Left renal pelvis (tissue), 4 donors: Measurements from ENCODE around the gene IKZF1. TPM values are rescaled to one million over a fixed set of nuclear protein-coding genes. Genes with fewer than 3 reads are reported as not detected.
A peak's percentile ranks its signal among the peaks of the same experiment; 100 is the strongest.

Experiments used
- DNase-seq, 4 donors: peaks; one replicate each; pipeline ENCODE4 v3.0.0-alpha.2; 2013; ENCODE audit warnings: low read depth in 4 of 4, low spot score in 3 of 4
- polyA plus RNA-seq, 4 donors: library from polyadenylated mRNA; unstranded; fragments of 120-200 nt; gene quantifications; one replicate each; pipeline ENCODE4 v1.2.1, GENCODE V29; 2013; ENCODE audit not compliant: insufficient read length in 4 of 4

IKZF1 gene
- polyA plus RNA-seq, 4 donors = 0.98 to 3.1 (median 2.1) TPM

DNA sequence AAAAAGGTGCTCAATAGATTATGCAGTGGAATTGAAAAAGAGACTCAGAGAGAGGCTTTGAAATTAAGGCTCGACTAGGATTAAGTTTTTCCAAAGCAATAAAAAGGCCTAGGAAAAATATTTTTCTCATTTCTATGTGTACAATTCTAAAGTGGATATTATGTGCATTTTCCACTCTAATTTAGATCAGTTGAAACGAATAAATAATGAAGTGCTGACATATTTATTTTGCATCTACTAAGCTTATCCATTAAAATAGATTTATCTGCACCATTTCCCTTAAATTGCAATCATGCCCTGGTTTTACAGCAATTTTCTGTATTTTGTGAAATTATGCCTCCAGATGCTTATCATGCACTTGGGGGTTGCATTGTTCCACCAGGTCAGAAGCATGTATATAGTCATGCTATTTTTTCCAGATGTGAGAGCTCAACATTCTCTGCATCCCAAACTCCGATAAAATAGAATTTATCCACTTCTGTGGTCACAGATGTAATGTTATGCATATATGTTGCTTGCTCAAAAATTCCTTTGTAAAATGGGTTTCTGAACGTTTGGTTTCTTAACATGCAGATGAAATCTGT is 127.3 kb downstream of the IKZF1 start:
- DNase-seq = no peak

DNA sequence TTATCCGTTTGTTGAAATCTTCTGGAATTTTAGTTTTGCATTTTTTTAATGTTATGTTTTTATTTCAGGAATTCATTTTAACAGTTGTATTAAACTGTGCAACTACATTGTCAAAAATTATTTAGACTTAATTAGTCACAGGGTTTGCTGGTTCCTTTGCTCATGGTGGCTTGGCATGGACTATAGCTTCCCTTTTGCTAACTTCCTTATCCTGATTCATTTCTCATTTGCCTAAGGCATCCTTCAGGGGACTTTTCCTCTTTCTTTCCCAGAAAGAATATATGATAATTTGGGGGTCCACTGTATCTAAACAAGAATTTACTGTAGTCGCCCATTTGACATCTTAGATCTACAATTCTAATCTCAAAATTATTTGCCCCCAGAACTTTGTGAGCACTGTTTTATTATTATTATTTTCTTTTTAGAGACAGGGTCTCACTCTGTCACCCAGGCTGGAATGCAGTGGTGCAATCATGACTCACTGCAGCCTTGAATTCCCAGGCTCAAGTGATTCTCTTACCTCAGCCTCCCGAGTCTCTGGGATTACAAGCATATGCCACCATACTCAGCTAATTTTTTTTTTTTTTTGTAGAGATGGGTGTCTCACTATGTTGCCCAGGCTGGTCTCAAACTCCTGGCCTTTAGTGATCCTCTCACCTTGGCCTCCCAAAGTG is 131.8 kb downstream of the IKZF1 start:
- no peak for DNase-seq

DNA sequence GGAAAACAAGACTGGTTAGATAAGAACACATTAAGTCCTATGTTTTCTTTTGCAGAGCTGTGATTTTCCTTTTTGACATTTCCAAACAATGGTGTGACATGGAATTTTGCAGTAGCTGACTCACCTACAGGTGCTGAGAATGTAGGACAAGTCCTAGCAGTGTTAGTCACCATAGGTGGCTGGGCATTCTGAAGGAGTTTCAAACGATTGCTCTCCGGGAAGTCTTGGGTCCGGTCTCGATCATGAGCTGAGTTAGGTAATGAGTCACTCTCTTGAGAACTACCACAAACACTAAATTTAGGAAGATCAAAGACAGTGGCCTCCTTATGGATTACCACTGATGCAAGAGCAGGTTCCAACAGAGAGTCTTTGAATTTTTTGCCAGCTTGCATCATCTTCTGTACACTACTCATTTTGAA is 142.0 kb downstream of the IKZF1 start:
- no peak for DNase-seq

DNA sequence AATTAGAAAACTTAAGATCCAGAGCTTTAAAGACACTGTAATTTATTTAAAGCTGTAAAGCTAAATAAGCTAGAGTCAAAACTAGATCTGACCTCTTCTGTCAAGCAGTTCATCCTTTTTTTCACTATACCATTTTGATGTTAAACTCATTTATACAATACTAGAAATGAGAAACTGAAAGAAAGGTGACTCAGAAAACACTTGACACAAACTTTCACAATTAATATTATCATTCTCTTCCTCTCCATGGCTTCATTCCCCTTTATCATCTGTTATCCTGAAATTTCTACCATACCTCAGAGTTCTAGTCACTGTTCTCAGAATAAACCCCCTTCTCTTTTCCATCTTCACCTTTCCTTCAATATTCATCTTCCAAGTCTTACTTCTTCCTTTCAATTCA is 144.3 kb downstream of the IKZF1 start:
- no peak for DNase-seq

DNA sequence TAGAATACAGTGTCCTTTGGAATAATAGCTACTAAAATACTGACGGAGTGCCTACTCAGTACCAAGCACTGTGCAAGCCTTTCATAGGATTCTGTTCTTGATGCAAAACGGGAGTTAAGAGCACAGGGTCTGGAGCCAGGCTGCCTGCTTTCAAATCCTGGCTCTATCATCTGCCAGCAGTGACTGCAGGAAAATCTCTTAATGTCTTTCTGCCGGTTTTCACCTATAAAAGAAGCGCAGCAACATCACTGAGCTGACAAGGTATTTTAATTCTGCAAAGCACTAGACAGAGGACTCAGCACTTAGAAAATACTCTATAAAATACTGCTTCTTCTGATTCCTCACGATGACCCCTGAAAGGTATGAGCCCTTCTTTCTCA is 145.0 kb downstream of the IKZF1 start:
- DNase-seq = no peak

DNA sequence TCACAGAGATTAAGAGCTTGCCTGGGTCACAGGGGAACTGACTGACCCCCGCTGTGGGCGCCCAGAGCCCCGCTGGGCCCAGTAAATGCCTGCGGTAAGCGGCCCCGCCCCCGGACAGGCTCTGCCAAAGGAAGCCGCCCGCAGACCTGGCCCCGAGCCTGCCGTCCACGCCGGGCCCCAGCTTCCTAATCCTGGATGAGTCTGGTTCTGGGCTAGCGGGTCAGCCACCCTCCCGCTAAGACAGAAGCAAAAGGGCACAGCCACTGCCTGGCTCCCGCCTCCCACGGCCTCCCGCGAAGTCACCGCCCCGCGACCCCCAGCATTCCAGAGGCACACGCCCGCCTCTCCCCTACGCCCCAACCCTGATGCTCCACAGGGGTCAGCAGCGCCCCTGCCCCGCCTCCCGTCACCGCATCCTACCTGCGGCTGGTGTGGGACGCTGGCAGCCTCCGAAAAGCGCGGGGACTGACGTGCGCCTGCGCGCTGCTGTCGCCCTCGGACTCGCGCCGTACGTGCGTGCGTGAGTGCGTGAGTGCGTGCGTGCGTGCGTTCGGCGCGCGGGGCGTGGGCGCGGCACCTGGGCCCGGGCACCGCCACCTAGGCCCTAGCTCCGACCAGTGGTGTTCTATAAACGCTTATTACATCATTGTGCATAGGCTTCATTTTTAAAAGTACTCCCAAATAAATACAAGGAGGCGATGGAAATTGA is 145.5 kb downstream of the IKZF1 start, which contains the start of gene FIGNL1:
Gene FIGNL1 (minus strand): TSS at position 470 of the 709 bp plus-strand sequence. CDS start 3,063 bp downstream, outside the sequence.
- DNase-seq = peak in 2 of 4 donors; percentile 49 to 55

DNA sequence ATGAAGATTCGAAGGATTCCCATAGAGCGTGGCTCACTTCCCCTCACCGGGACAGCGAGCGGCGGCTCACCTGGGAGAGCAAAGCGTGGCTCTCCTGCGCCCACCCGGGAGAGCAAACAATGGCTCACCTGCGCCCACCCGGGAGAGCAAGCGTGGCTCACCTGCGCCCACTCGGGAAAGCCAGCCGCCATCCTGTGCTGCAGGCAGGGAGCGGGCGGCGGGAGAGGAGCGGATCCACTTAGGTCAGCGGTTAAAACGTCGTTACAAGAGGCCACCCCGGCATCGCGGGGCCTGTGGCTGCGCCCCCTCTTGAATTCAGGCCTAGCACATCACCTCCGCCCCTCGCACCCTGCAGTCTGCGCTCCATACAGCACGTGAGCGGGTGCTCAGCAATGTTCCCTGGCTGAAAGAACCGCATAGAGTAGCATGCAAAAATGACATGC is 146.1 kb downstream of the IKZF1 start:
- no peak for DNase-seq

Other genes starting within 250 kb of the IKZF1 start
- under 1 TPM; 0.19 to 0.60 (median 0.44) TPM for gene ZPBP, start 211.5 kb upstream of the IKZF1 start, polyA plus RNA-seq
- 10 to 100 TPM; 26.8 to 29.6 (median 28.0) TPM for gene FIGNL1, start 145.6 kb downstream of the IKZF1 start, polyA plus RNA-seq